Inflammatory macrophage treated with lipopolysaccharide for 4 hours (primary cell): ENCODE measurements around the gene EDARADD.
"Not testable (repeated sequence)": the region's sequence is repeated elsewhere in the genome, so short reads cannot be mapped to it uniquely, and the experiment has no call there.

Experiments
- DNase-seq: peaks from one replicate; pipeline ENCODE4 v3.0.0-alpha.2; 2020

The EDARADD gene

DNA sequence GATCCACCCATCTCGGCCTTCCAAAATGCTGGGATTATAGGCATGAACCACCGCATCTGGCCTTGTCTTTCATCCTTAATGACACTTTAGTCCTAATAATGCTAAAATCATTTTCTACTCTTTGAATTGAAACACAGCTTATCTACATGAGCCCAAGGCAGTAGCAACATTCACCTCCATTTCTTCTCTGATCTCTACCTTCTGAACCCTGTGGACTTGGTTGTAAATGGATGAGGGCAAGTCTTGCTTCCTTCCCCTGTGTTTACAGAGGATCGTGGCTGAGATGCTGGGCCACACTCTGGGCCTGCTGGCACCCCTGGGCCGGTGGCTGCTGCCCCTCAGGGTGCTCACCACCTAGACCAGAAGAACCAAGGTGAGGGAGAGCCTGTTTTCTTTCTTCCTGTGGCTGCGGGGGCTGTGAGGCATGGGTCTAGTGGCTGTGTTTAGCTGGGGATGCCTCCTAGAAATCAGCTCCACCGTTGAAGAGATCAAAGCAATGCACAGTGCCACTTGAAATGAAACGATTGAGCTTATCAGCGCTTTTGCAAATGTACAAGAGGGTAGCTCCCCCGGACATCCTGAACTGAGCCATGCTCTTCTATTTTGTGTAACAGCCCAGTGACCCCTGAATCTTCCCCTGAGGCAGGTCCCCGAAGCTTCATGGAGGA lies 97.5 kb downstream of the EDARADD start:
- no peak for DNase-seq

DNA sequence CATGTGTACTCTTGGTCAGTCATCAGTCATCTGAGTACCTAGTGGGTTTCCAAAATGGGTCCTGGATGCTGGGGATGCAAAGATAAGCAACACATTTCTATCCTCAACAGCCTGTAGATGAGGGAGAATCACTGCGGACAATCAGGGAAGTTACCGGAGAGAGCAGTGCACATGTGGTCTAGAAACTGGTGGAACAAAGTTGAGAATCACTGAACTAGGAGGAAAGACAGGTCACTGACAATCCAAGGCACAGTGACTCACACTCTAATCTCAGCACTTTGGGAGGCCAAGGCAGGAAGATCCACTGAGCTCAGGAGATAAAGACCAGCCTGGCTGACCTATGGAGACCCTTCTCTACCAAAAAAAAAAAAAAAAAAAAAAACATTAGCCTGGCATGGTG lies 98.3 kb downstream of the EDARADD start:
- no peak for DNase-seq

DNA sequence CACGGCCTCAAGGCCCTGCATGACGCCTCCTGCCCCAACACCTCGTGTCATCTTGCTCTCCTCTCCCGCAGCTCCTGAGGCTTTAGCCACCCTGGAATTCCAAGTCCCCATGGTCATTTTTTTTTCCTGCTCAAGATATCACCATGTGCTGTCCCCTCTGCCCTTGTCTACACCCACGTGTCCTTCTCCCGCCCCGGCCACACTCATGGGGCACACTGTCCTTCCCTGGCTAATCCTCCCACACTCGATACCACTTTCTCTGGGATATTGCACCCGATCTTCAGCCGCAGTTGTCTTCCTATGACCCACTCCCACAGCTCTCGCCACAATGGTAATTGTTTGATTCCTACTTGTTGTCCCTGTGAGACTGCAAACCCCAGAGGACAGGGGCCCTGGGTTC lies 100.0 kb downstream of the EDARADD start:
- no peak for DNase-seq

DNA sequence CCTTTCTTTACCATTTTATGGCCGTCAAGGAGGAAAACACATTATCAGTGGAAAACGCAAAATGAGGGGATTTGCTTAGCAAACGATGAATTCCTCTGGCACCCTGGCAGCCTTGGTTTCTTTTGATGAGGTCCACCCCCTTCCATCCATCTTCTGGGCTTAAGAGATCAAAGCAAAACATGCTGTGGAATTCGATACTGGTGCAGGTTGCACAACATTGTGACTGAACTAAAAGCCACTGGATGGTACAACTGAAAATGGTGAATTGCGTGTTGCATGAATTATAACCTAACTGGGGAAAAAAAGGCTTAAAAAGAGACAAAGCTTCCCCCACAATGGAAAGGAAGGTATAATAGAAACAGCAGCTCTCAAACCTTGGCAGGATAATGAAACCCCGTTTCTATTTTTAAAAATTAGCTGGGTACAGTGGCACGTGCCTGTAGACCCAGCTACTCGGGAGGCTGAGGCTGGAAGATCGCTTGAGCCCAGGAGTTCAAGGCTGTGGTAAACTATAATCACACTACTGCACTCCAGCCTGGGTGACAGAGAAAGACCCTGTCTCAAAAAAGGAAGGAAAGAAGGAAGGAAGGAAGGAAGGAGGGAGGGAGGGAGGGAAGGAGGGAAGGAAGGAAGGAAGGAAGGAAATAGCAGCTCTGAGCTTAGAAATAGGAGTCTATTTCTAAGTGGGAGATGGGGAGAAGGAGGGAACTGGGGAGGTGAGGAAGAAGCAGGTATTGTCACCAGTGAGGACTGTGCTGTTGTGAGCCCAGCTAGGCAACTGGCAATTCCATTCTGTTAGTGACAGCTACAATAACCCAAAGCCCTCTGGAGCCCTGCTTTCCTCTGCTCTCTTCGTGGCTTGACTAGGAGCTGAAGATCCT lies 100.7 kb downstream of the EDARADD start:
- no peak for DNase-seq

DNA sequence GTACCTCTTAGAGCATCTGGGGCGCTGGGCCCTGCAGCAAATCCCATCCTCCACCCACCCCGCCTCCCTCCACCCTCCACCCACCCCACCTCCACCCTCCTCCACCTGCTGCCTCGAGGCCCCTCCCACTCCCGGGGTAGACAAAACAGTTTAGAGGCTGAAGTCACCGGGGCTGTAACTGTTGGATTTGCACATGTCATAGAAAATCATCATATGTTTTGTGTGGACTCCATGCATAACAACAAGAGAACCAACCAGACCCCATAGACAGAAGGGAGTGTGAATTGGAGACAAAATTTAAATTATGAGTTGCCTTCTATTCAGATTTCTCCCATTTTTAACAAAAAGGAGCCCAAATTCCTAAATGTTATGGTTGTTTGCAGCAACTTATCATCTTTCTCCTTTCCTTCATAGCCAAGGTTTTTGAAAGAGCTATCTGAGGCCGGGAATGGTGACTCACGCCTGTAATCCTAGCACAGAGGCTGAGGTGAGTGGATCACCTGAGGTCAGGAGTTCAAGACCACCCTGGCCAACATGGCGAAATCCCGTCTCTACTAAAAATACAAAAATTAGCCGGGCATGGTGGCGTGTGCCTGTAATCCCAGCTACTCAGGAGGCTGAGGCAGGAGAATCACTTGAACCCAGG lies 101.5 kb downstream of the EDARADD start:
- no peak for DNase-seq

DNA sequence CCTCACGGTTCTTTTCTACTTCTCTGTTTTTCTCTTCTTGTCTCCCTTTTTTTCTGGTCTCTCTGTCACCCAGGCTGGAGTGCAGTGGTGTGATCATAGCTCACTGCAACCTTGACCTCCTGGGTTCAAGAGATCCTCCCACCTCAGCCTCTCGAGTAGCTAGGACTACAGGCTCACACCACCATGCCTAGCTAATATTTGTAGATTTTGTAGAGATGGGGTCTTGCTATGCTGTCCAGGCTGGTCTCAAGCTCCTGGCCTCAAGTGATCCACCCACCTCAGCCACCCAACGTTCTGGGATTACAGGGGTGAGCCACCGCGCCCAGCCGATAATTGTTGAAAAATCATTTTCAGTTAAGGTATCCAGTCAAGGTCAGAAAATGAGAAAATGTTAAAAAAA lies 103.8 kb downstream of the EDARADD start:
- DNase-seq = no peak

DNA sequence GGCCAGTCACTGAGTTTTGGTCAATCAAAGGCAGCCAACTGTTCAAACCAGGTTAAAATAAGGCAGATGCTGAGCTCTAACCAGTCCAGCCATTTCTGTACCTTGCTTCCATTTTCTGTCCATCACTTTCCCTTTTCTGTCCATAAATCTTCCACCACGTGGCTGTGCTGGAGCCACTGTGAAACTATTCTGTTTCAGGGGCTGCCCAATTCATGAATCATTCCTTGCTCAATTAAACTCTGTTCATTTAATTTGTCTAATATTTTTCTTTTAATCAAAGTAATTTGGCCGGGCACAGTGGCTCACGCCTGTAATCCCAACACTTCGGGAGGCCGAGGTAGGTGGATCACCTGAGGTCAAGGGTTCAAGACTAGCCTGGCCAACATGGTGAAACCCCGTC lies 107.0 kb downstream of the EDARADD start:
- DNase-seq = no peak

DNA sequence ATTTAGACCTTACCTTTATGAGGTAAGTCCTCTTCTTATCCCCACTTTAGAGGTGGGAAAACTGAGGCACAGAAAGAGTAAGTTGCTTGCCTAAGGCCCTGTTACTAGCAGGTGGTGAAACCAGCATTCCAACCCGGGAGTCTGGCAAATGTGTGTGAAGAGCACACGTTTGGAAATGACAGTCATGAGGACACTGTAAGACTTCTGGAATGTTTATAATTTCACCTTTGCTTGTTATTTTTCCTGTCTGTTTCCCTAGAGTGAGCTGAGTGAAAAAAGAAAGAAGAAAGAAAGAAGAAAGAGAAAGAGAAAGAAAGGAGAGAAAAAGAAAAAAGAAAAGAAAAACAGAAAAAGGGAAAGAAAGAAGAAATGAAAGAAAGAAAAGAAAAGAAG lies 108.5 kb downstream of the EDARADD start:
- DNase-seq = no peak

DNA sequence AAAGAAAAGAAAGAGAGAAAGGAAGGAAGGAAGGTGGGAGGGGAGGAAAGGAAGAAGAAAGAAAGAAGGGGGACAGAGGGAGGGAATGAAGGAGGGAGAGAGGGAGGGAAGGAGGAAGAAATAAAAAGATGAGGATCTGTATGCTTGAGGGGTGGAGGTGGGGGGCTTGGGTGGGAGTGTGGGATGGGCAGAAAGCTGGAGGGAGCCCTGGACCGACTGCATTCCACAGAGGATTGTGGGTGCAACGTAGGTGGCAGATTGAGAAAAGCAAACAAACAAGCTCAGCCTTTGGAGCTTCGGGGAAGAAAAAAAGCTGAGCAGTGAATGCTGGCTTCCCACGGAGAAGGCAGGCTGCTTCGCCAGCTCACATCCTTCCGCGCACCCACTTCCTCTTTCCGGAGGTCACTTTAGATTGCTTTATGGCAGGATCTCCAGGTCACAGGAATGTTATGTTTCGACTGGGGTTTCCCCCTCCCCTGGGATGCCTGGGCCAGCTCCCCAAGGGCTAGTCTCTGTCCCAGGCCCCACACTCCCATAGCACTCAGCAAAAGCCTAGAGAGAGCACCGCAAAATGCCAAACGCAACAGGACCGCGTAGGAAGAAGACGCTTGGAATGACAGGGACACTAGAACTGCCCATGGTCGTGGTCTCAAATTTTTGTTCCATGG lies 109.0 kb downstream of the EDARADD start:
- peak; percentile 85 for DNase-seq

DNA sequence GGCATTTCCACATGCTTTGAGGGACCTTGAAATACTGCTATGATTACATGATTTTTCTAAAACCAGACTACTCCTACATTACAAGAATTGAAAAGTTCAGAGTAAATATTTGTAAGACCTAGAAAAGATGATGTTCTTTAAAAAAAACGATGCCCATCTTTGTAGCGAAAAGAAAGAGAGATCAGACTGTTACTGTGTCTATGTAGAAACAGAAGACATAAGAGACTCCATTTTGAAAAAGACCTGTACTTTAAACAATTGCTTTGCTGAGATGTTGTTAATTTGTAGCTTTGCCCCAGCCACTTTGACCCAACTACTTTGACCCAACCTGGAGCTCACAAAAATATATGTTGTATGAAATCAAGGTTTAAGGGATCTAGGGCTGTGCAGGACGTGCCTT lies 110.3 kb downstream of the EDARADD start:
- DNase-seq = not testable (repeated sequence)

DNA sequence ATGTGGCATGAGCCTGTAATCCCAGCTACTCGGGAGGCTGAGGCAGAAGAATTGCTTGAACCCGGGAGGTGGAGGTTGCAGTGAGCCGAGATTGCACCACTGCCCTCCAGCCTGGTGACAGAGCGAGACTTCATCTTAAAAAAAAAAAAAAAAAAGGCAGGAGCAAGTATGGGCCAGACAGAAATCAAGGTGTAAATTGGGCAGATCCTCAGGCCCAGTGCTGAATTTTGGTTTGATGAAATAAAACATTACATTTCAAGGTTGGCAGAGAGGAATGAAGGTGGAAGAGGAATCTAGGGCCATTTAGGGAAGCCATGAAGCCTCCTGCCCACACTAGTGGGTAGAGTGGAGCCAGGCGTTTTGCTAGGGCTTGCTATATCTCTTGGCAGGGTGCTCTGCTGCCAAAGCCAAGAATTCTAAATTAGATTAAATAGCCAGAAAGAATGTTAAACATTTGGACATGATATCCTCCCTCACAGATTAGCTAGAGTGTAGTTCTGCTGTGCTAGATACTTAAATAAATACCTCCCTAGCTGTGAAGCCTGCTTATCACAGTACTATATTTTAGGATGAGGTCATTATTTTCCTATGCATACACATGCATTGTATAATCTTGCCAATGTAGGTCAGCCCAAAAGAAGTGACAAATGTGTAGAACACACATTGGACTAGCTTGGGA lies 113.1 kb downstream of the EDARADD start:
- DNase-seq = no peak

DNA sequence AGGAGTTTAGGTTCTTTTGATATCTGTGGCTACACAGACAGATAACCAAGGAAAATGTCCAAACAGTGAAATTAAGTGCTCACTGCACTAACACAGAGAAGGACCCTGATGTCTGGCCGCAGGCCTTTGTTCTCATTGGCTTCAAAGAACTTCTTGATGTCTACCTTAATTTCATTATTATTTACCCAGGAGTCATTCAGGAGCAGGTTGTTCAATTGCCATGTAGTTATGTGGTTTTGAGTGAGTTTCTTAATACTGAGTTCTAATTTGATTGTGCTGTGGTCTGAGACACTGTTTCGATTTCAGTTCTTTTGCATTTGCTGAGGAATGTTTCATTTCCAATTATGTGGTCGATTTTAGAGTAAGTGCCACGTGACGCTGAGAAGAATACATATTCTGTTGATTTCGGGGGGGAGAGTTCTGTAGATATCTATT lies 114.5 kb downstream of the EDARADD start:
- DNase-seq = no peak

DNA sequence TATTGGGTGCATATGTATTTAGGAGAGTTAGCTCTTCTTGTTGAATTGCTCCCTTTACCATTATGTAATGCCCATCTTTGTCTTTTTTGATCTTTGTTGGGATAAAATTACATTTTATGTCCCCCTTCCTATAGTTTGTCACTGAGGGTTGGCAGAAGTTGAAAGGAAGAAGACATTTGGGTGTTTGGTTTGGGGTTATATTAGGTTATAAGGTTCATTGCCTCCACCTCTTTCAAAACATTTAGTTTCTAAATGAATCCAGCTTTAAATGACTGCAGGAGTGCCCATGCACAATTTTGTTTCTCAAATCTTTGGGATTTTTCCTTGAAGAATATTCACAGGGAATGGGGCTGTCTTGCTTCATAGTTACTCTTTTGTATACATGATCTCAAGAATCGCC lies 115.1 kb downstream of the EDARADD start:
- DNase-seq = no peak

DNA sequence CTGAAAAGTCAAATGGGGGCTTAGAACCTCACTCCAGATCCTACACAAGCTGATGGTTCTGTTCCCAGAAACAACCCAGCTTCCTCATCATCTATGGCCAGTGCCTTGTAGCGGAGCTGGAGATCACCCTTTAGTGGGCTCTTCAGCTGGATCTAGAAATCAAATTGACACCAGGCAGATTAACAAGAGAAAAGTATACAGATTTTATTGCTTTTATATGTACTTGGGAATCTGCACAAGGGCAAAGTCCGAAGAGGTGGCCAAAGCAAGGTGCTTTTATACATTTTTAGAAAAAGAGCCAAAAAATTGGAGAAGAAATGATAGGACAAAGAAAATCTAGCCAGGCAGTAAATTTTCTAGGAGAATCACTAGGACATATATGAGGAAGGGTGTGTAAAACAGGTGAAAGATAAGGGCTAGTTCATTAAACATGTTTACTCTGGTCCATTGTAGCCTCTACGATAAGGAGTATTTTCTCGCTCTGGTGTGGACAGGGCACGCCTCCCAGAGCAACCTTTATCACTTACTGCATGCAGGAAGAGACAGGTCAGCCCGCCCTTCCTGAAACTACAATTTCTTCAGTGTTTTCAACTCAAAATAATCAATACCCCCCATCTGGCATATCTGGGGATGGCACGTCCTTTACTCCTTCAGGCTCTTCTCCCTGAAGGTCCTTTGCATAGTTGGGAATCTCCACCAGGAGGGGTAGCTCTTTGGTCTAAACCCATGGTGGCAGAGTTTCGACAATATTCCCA lies 115.7 kb downstream of the EDARADD start:
- DNase-seq = no peak

DNA sequence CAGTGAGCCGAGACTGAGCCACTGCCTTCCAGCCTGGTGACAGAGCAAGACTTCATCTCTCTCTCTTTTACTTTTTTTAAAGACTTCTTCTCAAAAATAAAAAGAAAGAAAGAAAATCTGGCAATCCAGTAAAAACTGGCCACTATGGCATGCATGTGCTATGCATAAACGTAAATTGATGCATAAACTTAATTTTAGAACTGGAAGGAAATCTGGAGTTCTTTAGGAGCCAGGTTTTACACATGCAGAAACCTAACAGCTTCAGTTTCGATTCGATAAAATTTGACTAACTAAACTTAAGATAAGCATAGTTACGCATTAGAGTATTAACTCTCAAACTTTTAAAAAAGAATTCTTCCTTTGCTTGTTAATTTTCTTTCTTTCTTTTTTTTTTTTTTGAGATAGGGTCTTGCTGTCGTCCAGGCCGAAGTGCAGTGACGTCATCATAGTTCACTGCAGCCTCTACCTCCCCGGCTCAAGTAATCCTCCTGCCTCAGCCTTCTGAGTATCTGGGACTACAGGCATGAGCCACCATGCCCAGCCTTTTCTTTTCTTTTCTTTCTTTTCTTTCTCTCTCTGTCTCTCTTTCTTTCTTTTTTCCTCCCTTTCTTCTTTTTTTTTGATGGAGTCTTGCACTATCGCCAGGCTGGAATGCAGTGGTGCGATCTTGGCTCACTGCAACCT lies 117.8 kb downstream of the EDARADD start:
- DNase-seq = no peak

DNA sequence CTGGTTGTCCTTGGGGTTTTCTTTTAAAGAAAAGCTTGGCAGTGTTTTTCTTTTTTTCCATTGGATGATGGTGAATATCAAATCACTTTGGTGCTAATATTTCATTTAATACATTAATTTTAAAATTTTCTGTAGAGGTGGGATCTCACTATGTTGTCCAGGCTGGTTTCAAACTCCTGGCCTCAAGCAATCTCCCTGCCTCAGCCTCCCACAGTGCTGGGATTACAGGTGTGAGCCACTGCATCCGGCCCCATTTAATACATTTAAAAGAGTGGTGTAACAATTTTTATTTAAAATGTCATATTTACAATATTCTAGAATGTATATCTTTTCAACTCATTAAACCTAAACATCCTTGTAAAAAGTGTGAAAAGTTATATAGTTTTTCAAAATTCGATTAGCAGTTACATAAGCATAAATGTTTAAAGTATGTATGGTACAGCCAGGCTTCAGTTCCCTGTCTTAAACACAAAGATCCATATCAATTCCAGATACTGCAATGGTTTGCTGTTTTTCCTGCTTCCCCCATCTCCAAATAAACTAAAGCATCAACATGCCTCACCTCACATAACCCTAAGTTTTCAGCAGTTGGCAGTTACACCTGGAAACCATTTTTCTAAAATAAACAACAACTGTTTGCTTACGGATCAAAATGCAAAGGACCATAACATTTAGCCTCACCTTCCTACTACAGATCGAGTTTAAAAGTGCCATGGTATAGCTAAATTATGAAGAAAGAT lies 120.8 kb downstream of the EDARADD start:
- no peak for DNase-seq

DNA sequence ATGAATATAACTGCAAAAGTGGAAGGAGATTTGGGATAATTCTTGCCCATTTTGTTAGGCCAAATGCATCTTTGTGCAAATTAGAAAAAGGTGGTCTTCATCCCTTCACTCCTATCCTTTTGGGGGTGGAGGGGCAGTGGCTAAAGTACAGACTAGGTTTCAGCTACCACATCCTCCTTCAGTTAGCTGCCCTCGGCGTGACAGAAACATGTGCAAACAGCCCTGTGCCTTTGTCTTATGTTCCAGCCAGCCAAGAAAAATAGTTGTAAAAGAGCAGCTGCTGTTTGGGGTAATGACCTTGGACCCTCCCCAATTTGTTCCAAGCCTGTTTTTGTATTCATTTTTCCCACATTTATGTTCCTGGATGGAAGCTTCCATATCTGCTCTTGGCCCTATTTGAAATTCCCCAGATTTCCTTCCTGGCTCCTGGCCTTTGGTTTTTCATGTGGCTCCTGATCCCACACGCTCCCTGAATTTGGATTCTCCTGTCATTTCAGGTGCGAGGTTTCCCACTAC lies 121.4 kb downstream of the EDARADD start:
- no peak for DNase-seq

DNA sequence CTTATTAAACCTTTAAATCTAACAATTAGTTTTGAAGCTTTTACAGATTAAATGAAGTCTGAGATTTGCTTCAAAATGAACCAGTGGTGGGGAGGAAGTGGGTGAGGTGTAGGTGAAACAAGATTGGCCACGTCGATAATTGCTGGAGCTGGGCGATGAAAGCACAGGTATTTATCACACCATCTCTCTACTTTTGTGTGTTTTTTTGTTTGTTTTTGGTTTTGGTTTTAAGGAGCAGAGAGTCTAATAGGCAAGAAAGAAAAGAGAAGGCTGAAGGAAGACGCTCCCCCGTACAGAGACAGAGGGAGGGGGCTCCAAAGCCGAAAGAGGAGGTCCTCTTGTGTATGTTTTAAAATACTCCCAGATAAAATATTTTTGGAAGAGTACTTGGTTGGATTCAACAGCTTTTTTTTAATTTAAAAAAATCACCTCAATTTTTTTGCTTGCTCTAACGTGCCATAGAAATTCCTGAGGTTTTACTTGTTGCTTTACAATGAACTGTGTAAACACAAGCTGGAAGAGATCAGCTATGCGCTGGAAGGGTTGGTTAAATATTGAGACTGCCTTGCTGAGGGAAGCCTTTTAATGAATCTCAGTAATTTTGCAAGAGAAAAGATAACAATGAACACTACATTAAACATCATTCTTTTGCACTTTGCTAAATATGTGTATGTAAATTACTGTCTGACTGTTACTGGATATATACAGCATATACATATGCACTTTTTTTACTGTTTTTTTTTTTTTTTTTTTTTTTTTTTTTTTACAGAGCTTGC lies 123.0 kb downstream of the EDARADD start:
- no peak for DNase-seq

DNA sequence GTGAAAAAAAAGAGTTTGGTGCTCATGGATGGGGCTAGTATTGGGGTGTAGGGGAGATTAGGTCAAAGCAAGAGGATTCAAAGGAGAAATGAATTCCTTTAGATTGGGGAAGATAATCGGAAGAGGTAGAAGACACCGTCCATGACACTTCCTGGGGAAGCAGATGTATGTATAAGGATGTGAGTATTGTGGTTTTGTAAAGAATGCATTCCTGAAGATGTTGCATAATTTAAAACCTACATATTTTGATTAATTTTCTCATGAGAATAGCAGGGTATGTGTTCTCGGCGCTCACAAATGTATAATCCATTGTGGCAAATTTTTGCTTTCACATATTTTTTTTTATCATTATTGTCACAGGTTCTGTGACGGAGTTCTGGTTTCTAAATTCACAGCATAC lies 124.2 kb downstream of the EDARADD start:
- no peak for DNase-seq
